ENCODE measurements around the gene DNM2.
"Not testable (repeated sequence)": the region's sequence is repeated elsewhere in the genome, so short reads cannot be mapped to it uniquely, and the experiment has no call there.

DNM2 gene

DNA sequence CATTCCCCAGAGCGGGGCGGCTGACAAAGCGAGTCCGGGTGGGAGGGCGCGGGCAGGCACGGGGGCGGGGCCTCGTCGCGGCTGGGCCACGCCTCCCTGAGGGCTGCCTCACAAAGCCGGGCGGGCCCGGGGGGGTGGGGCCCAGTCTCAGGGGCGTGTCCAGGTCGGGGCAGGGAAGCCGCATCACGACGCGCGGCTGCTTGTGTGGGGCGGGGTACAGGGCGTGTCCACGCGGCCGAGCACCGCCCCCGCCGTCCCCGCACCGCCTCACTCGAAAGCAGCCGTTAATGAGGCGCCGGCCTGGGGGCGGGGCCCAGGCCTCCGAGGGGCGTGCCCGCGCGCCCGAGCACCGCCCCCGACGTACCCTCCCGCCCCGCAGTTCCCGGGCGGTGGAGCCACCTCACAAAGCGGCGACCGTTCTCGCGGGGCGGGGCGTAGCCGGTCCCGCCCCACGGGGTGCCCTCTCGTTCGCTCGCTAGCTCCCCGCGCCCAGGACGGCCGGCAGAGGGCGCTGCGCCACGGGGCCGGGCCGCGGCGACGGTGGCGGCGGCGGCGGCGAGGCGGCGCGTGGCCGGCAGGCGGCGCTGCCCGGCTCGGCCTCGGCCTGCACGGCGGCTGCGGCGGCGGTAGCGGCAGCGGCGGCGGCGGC, 153.2 kb downstream of the DNM2 start, which contains the start of gene CARM1:
TSS of gene CARM1 (plus strand) at position 599 of the 649 bp plus-strand sequence. CDS start 150 bp downstream, outside the sequence.
- DNase-seq: peak; percentile 98

DNA sequence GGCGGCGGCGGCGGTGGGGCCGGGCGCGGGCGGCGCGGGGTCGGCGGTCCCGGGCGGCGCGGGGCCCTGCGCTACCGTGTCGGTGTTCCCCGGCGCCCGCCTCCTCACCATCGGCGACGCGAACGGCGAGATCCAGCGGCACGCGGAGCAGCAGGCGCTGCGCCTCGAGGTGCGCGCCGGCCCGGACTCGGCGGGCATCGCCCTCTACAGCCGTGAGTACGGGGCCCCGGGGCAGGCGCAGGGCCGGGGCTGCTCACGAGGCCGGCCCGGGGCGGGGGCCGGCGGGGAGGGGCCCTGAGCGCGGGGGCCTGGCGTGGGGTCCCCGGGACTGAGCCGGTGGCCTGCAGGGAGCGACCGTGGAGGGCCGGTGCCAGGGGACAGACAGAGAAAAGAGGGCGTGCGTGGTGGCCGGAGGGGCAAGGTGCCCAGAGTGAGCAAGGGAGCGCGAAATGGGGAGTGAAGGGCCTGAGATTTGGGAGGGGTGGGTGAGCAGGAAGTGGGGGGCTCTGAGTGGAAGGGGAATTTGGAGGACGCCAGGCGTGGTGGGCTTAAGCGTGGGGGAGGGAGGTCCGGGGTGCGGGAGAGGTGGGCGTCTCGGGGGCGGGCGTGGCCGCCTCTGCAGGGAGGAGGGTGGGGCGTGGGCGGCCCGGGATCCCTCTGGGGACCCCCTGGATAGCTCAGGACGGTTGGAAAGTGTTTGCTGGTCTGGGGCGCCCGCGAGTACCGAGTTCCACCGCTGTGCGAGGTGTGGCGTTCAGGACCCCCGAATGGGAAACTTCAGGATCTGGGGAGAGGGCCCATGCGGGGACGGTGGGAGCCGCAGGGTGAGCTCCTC, 154.0 kb downstream of the DNM2 start:
- peak; percentile 34 for DNase-seq

DNA sequence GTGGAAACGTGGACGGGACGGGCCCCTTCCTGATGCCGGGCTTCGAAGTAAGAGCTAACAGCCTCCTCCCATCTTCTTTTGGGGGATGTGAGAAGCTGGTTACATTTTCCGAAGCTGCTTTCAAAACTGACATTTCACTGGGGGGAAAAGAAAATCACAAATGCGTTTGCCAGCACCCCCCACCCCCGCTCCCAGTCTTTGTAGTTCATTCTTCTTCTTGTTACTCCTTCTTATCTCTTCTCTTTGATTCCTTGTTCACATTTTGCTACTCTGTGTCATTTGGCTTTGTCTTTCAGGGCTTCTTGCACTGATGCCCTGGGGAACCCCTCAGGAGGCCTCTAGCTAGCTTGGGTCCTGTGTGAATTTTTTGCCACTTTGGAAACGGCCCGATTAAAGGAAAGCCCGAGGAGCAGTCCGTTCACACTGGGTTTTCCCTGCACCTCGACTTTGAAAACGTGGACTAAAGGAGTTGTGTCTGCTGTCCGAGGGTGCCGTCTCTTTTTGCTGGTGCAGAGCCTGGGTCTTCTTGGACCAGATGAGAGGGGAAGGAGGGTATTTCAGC, 154.7 kb downstream of the DNM2 start:
- DNase-seq: no peak

DNA sequence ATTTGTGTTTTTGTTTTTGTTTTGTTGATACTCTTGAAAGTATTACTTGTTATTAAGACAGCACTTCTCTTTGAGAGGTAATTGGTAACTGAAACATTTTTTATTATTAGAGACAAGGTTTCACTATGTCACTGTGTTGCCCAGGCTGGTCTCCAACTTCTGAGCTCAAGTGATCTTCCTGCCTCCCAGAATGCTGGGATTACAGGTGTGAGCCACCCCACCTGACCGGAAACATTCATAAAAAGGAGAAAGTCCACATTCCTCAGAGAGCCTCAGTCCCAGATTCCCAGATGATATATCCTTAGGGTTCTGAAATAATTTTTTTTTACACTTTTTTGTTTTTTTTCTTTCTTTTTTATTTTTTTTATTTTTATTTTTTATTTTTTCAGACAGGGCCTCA, 156.1 kb downstream of the DNM2 start:
- no peak for DNase-seq

DNA sequence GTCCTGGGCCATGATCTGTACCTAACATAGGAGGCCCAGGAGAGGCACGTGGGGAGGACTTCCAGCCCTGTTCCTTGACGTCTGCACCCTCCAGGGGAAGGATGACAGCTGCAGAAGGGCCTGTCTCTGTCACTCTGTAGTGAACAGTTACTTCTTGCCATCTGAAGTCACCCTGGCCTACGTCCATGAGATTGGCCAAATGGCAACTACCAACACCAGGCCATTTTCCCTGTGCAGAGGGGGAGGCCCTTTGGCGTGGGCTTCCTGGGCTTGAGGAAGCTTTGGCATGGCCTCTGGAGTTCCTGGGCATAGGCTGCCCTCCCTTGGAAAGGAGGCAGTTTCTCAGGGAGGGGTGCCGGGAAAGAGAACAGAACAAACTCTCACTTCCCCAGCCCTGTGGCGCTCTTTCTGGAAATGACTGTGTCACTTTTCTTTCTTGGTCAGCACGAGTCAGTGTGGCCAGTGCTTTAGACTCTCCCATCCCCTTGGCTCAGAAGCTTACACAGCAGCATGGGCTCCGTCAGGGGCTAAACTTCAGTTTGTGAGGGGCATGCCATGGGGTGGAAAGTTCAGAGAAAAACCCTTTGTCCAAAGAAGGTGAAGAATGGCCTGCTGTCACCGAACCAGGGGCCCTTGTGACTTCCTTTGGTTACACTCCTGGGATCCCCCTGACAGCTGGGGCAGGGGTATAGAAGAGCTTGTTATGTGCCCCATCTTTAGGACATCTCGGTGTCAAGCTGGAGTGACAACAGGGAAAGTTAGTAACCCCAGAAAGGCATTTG, 158.8 kb downstream of the DNM2 start:
- no peak for DNase-seq

DNA sequence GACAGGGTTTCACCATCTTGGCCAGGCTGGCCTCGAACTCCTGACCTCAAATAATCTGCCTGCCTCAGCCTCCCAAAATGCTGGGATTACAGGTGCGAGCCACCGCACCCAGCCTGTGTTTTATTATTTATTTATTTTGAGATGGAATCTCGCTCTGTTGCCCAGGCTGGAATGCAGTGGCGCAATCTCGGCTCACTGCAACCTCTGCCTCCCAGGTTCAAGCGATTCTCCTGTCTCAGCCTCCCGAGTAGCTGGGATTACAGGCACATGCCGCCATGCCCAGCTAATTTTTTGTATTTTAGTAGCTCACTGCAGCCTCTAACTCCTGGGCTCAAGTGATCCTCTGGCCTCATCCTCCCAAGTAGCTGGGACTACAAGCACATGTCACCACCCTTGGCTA, 159.7 kb downstream of the DNM2 start:
- not testable (repeated sequence) for DNase-seq

DNA sequence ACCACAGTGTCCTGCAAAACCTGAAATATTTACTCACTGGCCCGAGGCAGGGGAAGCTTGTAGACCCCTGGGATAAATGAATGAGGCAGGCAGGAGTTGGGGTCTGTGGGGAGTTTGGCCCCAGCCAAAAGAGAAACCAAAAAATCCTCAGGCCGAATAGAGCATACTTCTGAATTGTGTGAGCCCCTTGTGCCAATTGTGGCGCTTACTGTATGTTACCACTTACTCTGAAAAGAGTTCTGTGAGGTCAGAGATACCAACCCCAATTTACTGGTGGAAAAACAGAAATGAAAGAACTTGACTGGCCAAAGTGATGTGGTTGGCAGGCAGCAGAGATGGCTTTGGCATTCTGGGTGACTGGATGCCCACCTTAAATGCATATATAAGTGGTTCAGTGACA, 160.4 kb downstream of the DNM2 start:
- no peak for DNase-seq
